DND-41 (cell line): Measurements from ENCODE around the gene SOCS3.

ENCODE experiments used
- ATAC-seq: fragments of 200-7000 bp; cut with Tn5 transposase; 3 replicates; pipeline ENCODE4 v1.9.1; 2021; ENCODE audit warnings: low read depth; ENCODE audit not compliant: insufficient read depth
- DNase-seq: peaks from one replicate; pipeline ENCODE4 v3.0.0-alpha.2; 2020
- H2AFZ ChIP-seq: 2 replicates; pipeline ENCODE4 v1.6.0; 2012; ENCODE audit warnings: low read depth, low read length
- H3K27ac ChIP-seq: 2 replicates; pipeline ENCODE4 v1.5.1; 2012; ENCODE audit warnings: low read length, inconsistent platforms
- H3K27me3 ChIP-seq: fragments of 200-600 bp; sonication (generic); 2 replicates; pipeline ENCODE4 v1.6.0; 2012; ENCODE audit warnings: low read length, mild to moderate bottlenecking, inconsistent platforms; ENCODE audit not compliant: insufficient read depth, poor library complexity
- H3K36me3 ChIP-seq: 2 replicates; pipeline ENCODE4 v1.5.1; 2012; ENCODE audit warnings: low read length, inconsistent platforms; ENCODE audit not compliant: insufficient read depth
- H3K4me1 ChIP-seq: 2 replicates; pipeline ENCODE4 v1.5.1; 2012; ENCODE audit warnings: mild to moderate bottlenecking, low read length; ENCODE audit not compliant: insufficient read depth
- H3K4me2 ChIP-seq: 2 replicates; pipeline ENCODE4 v1.6.0; 2012; ENCODE audit warnings: mild to moderate bottlenecking, moderate library complexity, low read length, inconsistent platforms; ENCODE audit not compliant: insufficient read depth
- H3K4me3 ChIP-seq, 2 experiments: fragments of 200-600 bp in 1 of 2; shearing (Covaris generic) in 1 of 2; 2 replicates each; pipeline ENCODE4 v1.5.1; 2012 to 2016; ENCODE audit warnings: inconsistent platforms in 2 of 2, low read length in 2 of 2, mild to moderate bottlenecking in 2 of 2, low read depth in 1 of 2, moderate library complexity in 1 of 2
- H3K79me2 ChIP-seq: 2 replicates; pipeline ENCODE4 v1.6.0; 2012; ENCODE audit warnings: low read length, inconsistent platforms; ENCODE audit not compliant: insufficient read depth
- H3K9ac ChIP-seq: 2 replicates; pipeline ENCODE4 v1.6.0; 2012; ENCODE audit warnings: low read depth, mild to moderate bottlenecking, inconsistent platforms, low read length, moderate library complexity
- H3K9me3 ChIP-seq: 2 replicates; pipeline ENCODE4 v1.5.1; 2012; ENCODE audit warnings: low read length, moderate library complexity, mild to moderate bottlenecking, inconsistent platforms; ENCODE audit not compliant: insufficient read depth, severe bottlenecking
- H4K20me1 ChIP-seq: 2 replicates; pipeline ENCODE4 v1.6.0; 2012; ENCODE audit warnings: low read length; ENCODE audit not compliant: insufficient read depth
- EZH2 ChIP-seq: IDR thresholded peaks from 3 replicates; pipeline ENCODE4 v1.6.1; 2012; ENCODE audit warnings: borderline replicate concordance, low read depth, mild to moderate bottlenecking, moderate library complexity, low read length, inconsistent platforms; ENCODE audit not compliant: severe bottlenecking
- TF ChIP-seq, protein P1 (sequence below): IDR thresholded peaks from 2 replicates; pipeline ENCODE4 v1.5.1; 2012; ENCODE audit warnings: borderline replicate concordance, low read length, moderate library complexity, mild to moderate bottlenecking; ENCODE audit not compliant: poor library complexity, severe bottlenecking; ENCODE audit errors: extremely low read depth

SOCS3 gene

DNA sequence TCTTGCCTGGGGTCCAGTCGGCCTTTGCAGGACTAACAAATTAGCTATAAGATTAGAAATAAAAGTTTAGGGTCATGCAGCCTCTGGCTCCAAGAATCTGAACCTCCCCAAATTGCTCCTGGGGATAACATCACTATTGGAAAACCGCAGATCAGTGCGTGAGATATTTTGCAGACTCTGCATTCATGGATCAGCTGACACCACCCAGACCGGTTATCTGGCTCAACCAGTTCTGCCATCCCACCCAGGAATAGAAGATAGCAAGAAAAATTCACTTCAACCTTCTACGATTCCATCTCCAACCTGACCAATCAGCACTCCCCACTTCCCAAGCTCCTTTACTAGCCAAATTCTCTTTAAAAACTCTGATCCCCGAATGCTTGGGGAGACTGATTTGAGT is 14.3 kb upstream of the SOCS3 start:
- H3K4me2 ChIP-seq, result no peak overlapping the region
- no peak for DNase-seq

GRCh38 chr17:78372841-78373240 is 13.0 kb upstream of the SOCS3 start:
- H3K4me3 ChIP-seq, result no peak overlapping the region
- H3K27me3 ChIP-seq, result peaks cover 10% of the 10 kb centered on the region
- H3K4me1 ChIP-seq, result peaks cover under 1% of the 10 kb centered on the region
- H3K27ac ChIP-seq, result no peak overlapping the region
- no peaks in the 10 kb centered on the region for H3K36me3 ChIP-seq
- ATAC-seq (no peak), DNase-seq (no peak)
- H3K9me3 ChIP-seq, result no peaks in the 10 kb centered on the region
- no peak overlapping the region for H3K9ac ChIP-seq
- H4K20me1 ChIP-seq, result no peaks in the 10 kb centered on the region
- no peak overlapping the region for H3K4me2 ChIP-seq
- TF ChIP-seq, protein P1, sequence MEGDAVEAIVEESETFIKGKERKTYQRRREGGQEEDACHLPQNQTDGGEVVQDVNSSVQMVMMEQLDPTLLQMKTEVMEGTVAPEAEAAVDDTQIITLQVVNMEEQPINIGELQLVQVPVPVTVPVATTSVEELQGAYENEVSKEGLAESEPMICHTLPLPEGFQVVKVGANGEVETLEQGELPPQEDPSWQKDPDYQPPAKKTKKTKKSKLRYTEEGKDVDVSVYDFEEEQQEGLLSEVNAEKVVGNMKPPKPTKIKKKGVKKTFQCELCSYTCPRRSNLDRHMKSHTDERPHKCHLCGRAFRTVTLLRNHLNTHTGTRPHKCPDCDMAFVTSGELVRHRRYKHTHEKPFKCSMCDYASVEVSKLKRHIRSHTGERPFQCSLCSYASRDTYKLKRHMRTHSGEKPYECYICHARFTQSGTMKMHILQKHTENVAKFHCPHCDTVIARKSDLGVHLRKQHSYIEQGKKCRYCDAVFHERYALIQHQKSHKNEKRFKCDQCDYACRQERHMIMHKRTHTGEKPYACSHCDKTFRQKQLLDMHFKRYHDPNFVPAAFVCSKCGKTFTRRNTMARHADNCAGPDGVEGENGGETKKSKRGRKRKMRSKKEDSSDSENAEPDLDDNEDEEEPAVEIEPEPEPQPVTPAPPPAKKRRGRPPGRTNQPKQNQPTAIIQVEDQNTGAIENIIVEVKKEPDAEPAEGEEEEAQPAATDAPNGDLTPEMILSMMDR, result no peak
- no peak for TF ChIP-seq EZH2
- H2AFZ ChIP-seq, result no peak overlapping the region
- H3K79me2 ChIP-seq, result no peaks in the 10 kb centered on the region

More for the DNA sequence above, 14.3 kb upstream of the SOCS3 start:
- H2AFZ ChIP-seq, result no peak overlapping the region
- TF ChIP-seq EZH2, result no peak
- TF ChIP-seq, protein P1, result no peak
- H4K20me1 ChIP-seq, result peaks cover 3% of the 10 kb centered on the region; the same call in 1 of the 2 replicates
- peaks cover 7% of the 10 kb centered on the region for H3K79me2 ChIP-seq
- peaks cover 8% of the 10 kb centered on the region for H3K4me1 ChIP-seq
- no peak for ATAC-seq
- H3K27ac ChIP-seq, result no peak overlapping the region
- H3K27me3 ChIP-seq, result peaks cover 8% of the 10 kb centered on the region
- no peaks in the 10 kb centered on the region for H3K9me3 ChIP-seq
- peaks cover 3% of the 10 kb centered on the region; the same call in 1 of the 2 replicates for H3K36me3 ChIP-seq
- no peak overlapping the region for H3K4me3 ChIP-seq
- no peak overlapping the region for H3K9ac ChIP-seq

DNA sequence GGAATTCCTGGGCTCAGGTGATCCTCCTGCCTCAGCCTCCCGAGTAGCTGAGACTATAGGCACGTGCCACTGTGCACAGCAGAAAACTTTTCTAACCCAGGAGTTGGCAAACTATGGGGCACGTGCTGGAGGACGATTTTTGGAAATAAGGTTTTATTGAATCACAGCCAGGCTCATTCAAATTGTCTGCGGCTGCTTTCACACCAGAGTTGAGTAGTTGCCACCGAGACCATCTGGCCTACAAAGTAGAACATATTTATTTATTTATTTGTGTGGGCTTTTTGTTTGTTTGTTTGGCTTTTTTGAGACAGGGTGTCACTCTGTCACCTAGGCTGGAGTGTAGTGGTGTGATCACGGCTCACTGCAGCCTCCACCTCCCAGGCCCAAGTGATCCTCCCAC is 11.2 kb upstream of the SOCS3 start:
- H3K27ac ChIP-seq, result no peak overlapping the region
- H3K9me3 ChIP-seq, result no peaks in the 10 kb centered on the region
- H2AFZ ChIP-seq, result no peak overlapping the region
- no peaks in the 10 kb centered on the region for H3K36me3 ChIP-seq
- TF ChIP-seq, protein P1, result no peak
- TF ChIP-seq EZH2, result no peak
- peaks cover 16% of the 10 kb centered on the region for H3K27me3 ChIP-seq
- H3K9ac ChIP-seq, result no peak overlapping the region
- H3K4me1 ChIP-seq, result no peaks in the 10 kb centered on the region
- no peak overlapping the region for H3K4me3 ChIP-seq
- ATAC-seq (no peak), DNase-seq (no peak)
- H4K20me1 ChIP-seq, result no peaks in the 10 kb centered on the region
- no peaks in the 10 kb centered on the region for H3K79me2 ChIP-seq
- no peak overlapping the region for H3K4me2 ChIP-seq

DNA sequence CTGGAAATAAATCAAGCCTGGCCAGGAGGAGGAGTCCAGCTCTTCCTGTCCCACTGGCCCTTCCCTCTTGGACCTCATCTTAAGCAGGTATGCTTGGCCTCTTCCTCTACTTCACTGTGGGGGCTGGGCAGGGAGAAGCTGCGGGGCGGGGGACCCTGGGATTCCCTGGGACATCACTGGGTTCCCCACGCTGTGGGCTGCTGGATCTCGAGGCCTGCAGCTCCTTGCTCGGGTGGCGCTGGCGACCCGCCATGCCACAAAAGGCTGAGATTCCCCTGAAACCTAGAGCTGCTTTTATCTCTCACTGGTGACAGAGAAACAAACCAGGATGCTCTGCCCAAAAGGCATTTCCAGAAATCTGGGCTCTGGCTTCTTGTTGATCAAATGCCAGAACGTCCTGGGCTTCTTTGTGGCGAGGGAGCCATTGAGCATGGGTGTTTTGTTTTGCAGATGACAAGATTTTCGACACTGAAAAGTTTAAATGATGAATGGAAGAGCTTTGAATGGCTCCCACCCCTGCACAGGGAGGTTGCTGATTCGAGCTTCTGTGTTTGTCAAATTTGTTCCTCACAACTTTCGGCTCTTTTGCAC is 10.0 kb upstream of the SOCS3 start:
- H3K27me3 ChIP-seq, result peaks cover 23% of the 10 kb centered on the region
- no peak overlapping the region for H3K4me2 ChIP-seq
- ATAC-seq (no peak), DNase-seq (no peak)
- no peak overlapping the region for H3K27ac ChIP-seq
- H4K20me1 ChIP-seq, result no peaks in the 10 kb centered on the region
- TF ChIP-seq, protein P1, result no peak
- no peak for TF ChIP-seq EZH2
- no peaks in the 10 kb centered on the region for H3K4me1 ChIP-seq
- no peak overlapping the region for H3K4me3 ChIP-seq
- H3K36me3 ChIP-seq, result no peaks in the 10 kb centered on the region
- no peaks in the 10 kb centered on the region for H3K79me2 ChIP-seq
- no peaks in the 10 kb centered on the region for H3K9me3 ChIP-seq
- no peak overlapping the region for H2AFZ ChIP-seq
- no peak overlapping the region for H3K9ac ChIP-seq
